Glutamatergic neuron (in vitro differentiated cells): ENCODE data around the gene CELF1. TPM values are rescaled to one million over a fixed set of nuclear protein-coding genes. Genes with fewer than 3 reads are reported as not detected.

ENCODE experiments used
- DNase-seq: peaks from one replicate; pipeline ENCODE4 v3.0.0; 2022
- H3K27ac Mint-ChIP-seq: one replicate; pipeline ENCODE4 v1.8.0; 2020; ENCODE audit warnings: mild to moderate bottlenecking, mixed read lengths, inconsistent platforms; ENCODE audit not compliant: unreplicated experiment
- H3K27me3 Mint-ChIP-seq: one replicate; pipeline ENCODE4 v1.8.0; 2020; ENCODE audit warnings: mild to moderate bottlenecking, moderate library complexity, mixed read lengths, inconsistent platforms; ENCODE audit not compliant: unreplicated experiment
- H3K36me3 Mint-ChIP-seq: one replicate; pipeline ENCODE4 v1.8.0; 2020; ENCODE audit warnings: mild to moderate bottlenecking, mixed read lengths, inconsistent platforms; ENCODE audit not compliant: unreplicated experiment
- H3K4me1 Mint-ChIP-seq: one replicate; pipeline ENCODE4 v1.8.0; 2020; ENCODE audit warnings: mild to moderate bottlenecking, low read depth, mixed read lengths, inconsistent platforms; ENCODE audit not compliant: unreplicated experiment
- H3K4me3 Mint-ChIP-seq: one replicate; pipeline ENCODE4 v1.8.0; 2020; ENCODE audit warnings: mild to moderate bottlenecking, mixed read lengths, inconsistent platforms; ENCODE audit not compliant: unreplicated experiment
- H3K9me3 Mint-ChIP-seq: one replicate; pipeline ENCODE4 v1.8.0; 2020; ENCODE audit warnings: mild to moderate bottlenecking, moderate library complexity, mixed read lengths, inconsistent platforms; ENCODE audit not compliant: unreplicated experiment
- total RNA-seq: library from RNA; stranded (reverse); fragmentation: NEBNext Ultra II Directional; extraction: Animal tissue kit (Norgen Biotek cat#: 25700); gene quantifications from one replicate; pipeline ENCODE4 v1.2.1, GENCODE V29; 2021; ENCODE audit not compliant: unreplicated experiment
- TF ChIP-seq, protein P1 (sequence below): fragments of 200-600 bp; sonication (generic); IDR thresholded peaks from one replicate; pipeline ENCODE4 v1.5.0; 2021; ENCODE audit not compliant: partially characterized antibody, unreplicated experiment

Gene CELF1
- total RNA-seq, 1 donor from 2014 or later, result 261 TPM

DNA sequence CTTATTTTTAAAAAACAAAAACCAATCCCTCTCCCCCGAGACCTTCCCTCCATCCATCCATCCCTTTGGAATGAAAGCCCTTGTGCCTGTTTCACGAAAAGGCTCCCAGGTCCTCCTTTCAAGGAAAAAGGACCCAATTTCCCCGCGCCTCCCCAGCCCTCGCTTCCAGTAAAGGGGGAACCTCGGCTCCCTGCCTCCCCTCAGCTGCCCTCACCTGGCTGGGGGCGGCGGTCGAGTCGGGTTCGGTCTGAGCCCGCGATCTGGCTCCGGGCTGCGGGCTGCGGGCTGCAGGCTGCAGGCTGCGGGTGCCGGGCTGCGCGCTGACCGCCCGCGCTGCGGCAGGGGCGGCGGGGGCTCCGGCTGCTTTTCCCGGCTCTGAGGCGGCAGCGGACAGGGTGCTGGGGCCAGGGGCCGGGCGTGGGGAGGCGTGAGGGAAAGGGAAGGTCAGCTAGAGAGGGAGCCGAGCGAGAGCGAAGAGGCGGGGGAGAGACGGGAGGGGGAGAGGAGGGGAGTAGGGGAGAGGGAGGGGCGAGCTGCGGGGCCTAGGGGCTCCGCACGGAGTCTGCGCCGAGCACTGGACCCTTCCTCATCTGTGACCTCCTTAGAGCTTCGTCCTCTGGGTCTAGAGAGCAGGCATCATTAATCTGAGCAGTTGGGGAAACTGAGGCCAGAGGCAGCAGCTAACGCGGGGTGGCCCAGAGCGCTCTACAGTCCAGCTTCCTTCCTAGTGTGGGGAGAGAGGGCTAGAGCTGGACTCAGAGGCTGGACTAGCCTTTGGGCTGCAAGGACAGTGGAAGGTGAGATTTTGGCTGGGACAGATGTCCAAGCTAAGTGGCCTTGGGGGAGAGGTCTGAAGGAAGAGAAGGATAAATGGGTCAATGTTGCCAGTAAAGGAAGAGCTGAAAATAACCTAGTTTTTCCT lies 41.3 kb upstream of the CELF1 start, which contains the start of gene C1QTNF4:
C1QTNF4 (minus strand) TSS at position 478 of the 922 bp plus-strand sequence. CDS start 3,601 bp downstream, outside the sequence.
- TF ChIP-seq, protein P1, sequence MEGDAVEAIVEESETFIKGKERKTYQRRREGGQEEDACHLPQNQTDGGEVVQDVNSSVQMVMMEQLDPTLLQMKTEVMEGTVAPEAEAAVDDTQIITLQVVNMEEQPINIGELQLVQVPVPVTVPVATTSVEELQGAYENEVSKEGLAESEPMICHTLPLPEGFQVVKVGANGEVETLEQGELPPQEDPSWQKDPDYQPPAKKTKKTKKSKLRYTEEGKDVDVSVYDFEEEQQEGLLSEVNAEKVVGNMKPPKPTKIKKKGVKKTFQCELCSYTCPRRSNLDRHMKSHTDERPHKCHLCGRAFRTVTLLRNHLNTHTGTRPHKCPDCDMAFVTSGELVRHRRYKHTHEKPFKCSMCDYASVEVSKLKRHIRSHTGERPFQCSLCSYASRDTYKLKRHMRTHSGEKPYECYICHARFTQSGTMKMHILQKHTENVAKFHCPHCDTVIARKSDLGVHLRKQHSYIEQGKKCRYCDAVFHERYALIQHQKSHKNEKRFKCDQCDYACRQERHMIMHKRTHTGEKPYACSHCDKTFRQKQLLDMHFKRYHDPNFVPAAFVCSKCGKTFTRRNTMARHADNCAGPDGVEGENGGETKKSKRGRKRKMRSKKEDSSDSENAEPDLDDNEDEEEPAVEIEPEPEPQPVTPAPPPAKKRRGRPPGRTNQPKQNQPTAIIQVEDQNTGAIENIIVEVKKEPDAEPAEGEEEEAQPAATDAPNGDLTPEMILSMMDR, result no peak
- Mint-ChIP-seq H3K9me3 (no peaks in the 10 kb centered on the region), H3K27me3 (peaks cover 23% of the 10 kb centered on the region), H3K4me1 (peaks cover 10% of the 10 kb centered on the region), H3K27ac (no peak within 1 kb of the TSS), H3K36me3 (no peaks in the 10 kb centered on the region), H3K4me3 (peak within 1 kb of the TSS; percentile 84)
- peak; percentile 62 for DNase-seq

DNA sequence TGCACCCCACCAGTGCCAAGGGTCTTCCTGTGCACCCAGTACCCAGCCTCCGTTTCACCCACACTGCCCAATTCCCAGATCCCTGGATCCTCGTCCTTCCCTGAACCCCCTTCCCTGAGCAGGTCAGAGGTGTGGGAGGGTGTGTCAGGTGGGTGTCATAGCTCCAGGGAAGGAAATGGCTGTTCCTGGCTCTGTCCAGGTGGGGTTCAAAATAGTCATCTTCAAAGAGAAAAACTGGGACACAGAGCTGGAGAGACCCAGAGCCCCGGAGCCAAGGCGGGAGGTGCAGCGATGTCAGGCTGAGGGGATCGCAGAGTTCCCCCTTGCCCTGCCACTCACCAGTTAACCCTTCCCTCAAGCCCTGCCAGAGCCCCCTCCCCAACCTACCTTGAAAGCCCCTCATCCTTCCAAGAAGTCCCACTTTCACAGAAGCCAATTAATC lies 40.6 kb upstream of the CELF1 start:
- Mint-ChIP-seq H3K4me3 (peak overlapping the region; percentile 84), H3K27me3 (peaks cover 23% of the 10 kb centered on the region), H3K9me3 (no peaks in the 10 kb centered on the region), H3K4me1 (peaks cover 6% of the 10 kb centered on the region), H3K27ac (no peak overlapping the region), H3K36me3 (no peaks in the 10 kb centered on the region)
- TF ChIP-seq, protein P1, result no peak
- DNase-seq, result no peak

DNA sequence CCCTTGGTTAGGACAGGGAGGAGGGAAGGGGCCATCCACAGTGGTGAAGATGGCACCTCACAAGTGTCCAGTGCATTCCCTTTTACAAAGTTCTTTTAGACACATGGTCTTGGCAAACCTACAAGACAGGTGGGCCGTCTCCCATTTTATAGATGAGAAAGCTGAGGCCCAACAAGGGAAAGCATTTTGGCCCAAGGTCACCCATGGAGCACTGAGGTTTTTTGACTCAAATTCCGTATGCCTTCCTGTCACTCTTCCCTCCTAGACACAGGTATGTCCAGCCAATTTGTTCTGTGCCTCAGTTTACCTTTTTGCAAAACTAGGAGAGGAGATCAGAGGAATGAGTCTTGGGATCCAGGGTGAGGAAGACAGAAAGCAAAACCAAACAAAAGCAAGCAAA lies 40.0 kb upstream of the CELF1 start:
- H3K27ac Mint-ChIP-seq, result no peak overlapping the region
- no peak for DNase-seq
- H3K9me3 Mint-ChIP-seq, result no peaks in the 10 kb centered on the region
- TF ChIP-seq, protein P1, result no peak
- H3K27me3 Mint-ChIP-seq, result peaks cover 25% of the 10 kb centered on the region
- no peaks in the 10 kb centered on the region for H3K36me3 Mint-ChIP-seq
- H3K4me1 Mint-ChIP-seq, result peaks cover 7% of the 10 kb centered on the region
- H3K4me3 Mint-ChIP-seq, result no peak overlapping the region

DNA sequence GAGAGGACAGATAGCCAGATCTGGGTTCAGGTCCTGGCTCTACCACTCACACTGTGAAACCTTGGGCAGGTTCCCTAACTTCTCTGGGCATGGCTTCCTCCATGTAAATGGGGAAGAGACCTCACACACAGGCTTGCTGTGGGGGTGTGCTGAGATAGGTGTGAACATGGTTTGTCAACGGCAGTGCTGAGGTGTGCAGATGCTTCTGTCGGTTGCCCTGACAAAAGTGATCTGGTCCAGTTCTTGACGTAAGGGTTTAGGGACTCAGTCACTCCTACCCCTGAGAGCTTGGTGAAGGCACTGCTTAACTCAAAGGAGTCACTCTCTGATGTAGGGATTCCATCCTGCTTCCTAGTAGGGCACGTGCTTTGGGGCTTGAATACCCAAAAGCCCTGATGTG lies 39.3 kb upstream of the CELF1 start:
- Mint-ChIP-seq H3K4me1 (peaks cover 7% of the 10 kb centered on the region), H3K27me3 (peaks cover 25% of the 10 kb centered on the region), H3K9me3 (no peaks in the 10 kb centered on the region), H3K36me3 (no peaks in the 10 kb centered on the region), H3K4me3 (no peak overlapping the region), H3K27ac (no peak overlapping the region)
- TF ChIP-seq, protein P1, result no peak
- no peak for DNase-seq

DNA sequence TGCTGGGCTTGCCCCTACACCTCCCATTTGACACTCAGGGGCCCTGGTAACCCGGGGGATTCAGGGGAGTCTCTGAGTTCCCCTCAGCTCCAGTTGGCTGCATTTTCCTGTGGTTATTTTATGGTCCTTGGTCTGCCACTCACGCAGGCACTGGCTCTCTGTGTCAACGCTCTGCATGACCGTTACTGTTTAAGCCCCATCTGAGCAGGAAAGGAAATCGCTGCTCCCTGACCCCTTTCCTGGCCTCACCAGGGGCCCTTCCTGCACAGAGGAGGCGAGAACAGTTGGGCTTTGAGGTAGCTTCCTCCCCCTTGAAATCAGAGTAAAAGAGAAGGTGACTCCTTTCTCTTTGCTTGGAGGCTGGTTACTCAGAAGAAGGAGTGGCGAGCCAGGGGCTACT lies 38.8 kb upstream of the CELF1 start:
- Mint-ChIP-seq H3K4me3 (no peak overlapping the region), H3K4me1 (peaks cover 7% of the 10 kb centered on the region), H3K27me3 (peaks cover 25% of the 10 kb centered on the region), H3K36me3 (no peaks in the 10 kb centered on the region), H3K27ac (no peak overlapping the region), H3K9me3 (no peaks in the 10 kb centered on the region)
- DNase-seq, result no peak
- TF ChIP-seq, protein P1, result no peak
